ENCODE measurements around the gene SLC25A51.
"Not testable (repeated sequence)": the region's sequence is repeated elsewhere in the genome, so short reads cannot be mapped to it uniquely, and the experiment has no call there.

Gene SLC25A51

GRCh38 chr9:37902131-37902530 lies 1.8 kb downstream of the SLC25A51 start:
- DNase-seq = no peak

- no peak for DNase-seq
Observed at GRCh38 chr9:37899041-37899440, 4.9 kb downstream of the SLC25A51 start.

- no peak for DNase-seq
Observed at GRCh38 chr9:37897665-37898064, 6.3 kb downstream of the SLC25A51 start.

- no peak for DNase-seq
Observed at GRCh38 chr9:37892063-37892462, 11.9 kb downstream of the SLC25A51 start.

GRCh38 chr9:37891042-37891441 lies 12.9 kb downstream of the SLC25A51 start:
- not testable (repeated sequence) for DNase-seq

- DNase-seq = no peak
Observed at GRCh38 chr9:37889536-37889935, 14.4 kb downstream of the SLC25A51 start.

GRCh38 chr9:37887977-37888583 lies 15.8 kb downstream of the SLC25A51 start:
- not testable (repeated sequence) for DNase-seq

- DNase-seq = no peak
Observed at GRCh38 chr9:37880916-37881479, 22.9 kb downstream of the SLC25A51 start.

- DNase-seq = no peak
Observed at GRCh38 chr9:37876376-37876775, 27.6 kb downstream of the SLC25A51 start.

- DNase-seq = no peak
Observed at GRCh38 chr9:37873955-37874354, 30.0 kb downstream of the SLC25A51 start.

GRCh38 chr9:37870799-37871176 lies 33.1 kb downstream of the SLC25A51 start:
- DNase-seq = no peak

- no peak for DNase-seq
Observed at GRCh38 chr9:37870081-37870798, 33.7 kb downstream of the SLC25A51 start.

- no peak for DNase-seq
Observed at GRCh38 chr9:37862530-37862929, 41.4 kb downstream of the SLC25A51 start.

- no peak for DNase-seq
Observed at GRCh38 chr9:37859043-37859442, 44.9 kb downstream of the SLC25A51 start.

- DNase-seq = no peak
Observed at GRCh38 chr9:37856551-37856950, 47.4 kb downstream of the SLC25A51 start.

- no peak for DNase-seq
Observed at GRCh38 chr9:37852222-37852621, 51.7 kb downstream of the SLC25A51 start.

GRCh38 chr9:37840560-37841194 lies 63.2 kb downstream of the SLC25A51 start:
- DNase-seq = no peak

- DNase-seq = no peak
Observed at GRCh38 chr9:37839496-37840461, 64.1 kb downstream of the SLC25A51 start.
